H1 (cell line): Measurements from ENCODE around the gene TTI1. TPM values are rescaled to one million over a fixed set of nuclear protein-coding genes. Genes with fewer than 3 reads are reported as not detected.

Experiments used
- CHD2 ChIP-seq: IDR thresholded peaks from 2 replicates; pipeline ENCODE4 v1.6.1; 2012; ENCODE audit warnings: low read length, improper control_type of control experiment
- MAFK ChIP-seq: IDR thresholded peaks from 2 replicates; pipeline ENCODE4 v1.6.1; 2012; ENCODE audit warnings: low read depth, mild to moderate bottlenecking, improper control_type of control experiment, low read length
- polyA plus RNA-seq, 7 experiments: library from polyadenylated mRNA; depleted of rRNA in 3 of 7; stranded (reverse) in 5 of 7; unstranded in 2 of 7; fragments of >200 nt in 5 of 7; fragments of 200-250 nt in 2 of 7; gene quantifications; 1 replicate in 5 of 7; 2 replicates in 1 of 7; 4 replicates in 1 of 7; pipeline versions ENCODE4 v1.2.1 to v1.2.3, GENCODE V29; 2011 to 2013; ENCODE audit warnings: missing spikeins in 2 of 7, mixed read lengths in 2 of 7
- total RNA-seq: library from RNA; stranded (reverse); fragmentation: NEBNext Ultra II Directional; extraction: Animal tissue kit (Norgen Biotek cat#: 25700); gene quantifications from 2 replicates; pipeline ENCODE4 v1.2.1, GENCODE V29; 2021

The TTI1 gene
- total and polyA plus RNA-seq, 2 of the 8 experiments (the other 6 are each of a cell fraction or from before 2014, with no cell fraction given) = 34.1 to 47.0 TPM

DNA sequence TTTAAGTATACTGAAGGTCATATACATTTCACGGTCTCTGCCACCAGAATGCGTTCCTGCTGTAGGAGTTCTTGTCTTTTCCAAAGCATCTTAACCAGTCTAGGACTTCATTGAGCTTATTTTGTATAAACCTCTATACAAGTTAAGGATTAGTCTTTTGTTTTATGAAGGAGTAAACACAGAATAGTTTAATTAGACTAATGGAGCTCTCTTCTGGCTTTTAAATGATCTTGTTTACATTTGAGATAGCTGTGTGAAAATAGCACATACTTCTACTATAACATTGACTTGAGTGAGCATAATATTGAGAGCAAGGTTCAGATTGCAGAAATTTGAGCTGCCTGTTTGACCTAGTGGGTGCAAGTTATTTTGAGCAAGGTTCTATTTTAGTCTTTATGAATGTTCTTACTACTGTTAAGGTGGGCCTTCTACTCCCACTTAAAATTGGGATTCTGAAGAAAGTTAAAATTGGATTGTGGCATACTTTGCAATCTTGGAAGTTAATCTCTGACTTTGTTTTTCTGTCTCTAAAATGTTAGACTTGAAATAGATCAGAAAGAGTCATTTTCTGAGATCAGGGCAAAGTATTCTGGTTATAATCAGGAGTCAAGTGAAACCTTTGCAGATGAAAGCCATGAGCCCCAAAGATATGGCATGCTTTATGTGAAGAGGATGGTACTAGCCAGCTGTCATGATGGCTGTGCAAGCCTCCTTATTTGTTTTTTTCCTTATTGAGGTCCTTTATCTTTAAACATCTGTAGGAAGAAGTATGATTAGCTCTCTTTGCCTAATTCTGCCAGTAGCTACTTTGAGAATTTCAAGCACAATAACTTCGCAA is 42.1 kb upstream of the TTI1 start (continued):
- no peak for TF ChIP-seq MAFK
- no peak for TF ChIP-seq CHD2
